ENCODE measurements around the gene FAM193B.
A peak's percentile ranks its signal among the peaks of the same experiment; 100 is the strongest.

FAM193B gene

GRCh38 chr5:177554474-177555111 is at the start of gene FAM193B:
Gene FAM193B, minus strand, starts transcription at chr5:177554563. Its CDS starts 105 bp downstream, at chr5:177554458.
- DNase-seq (ENCODE audit: low spot score) = peak; percentile 99

- no peak for DNase-seq (ENCODE audit: low spot score)
Observed at GRCh38 chr5:177604116-177604521, 49.8 kb upstream of the FAM193B start.

GRCh38 chr5:177603631-177604030 is 49.3 kb upstream of the FAM193B start:
- no peak for DNase-seq (ENCODE audit: low spot score)

- DNase-seq (ENCODE audit: low spot score) = no peak
Observed at GRCh38 chr5:177602458-177602830, 48.1 kb upstream of the FAM193B start.

GRCh38 chr5:177601577-177602457 is 47.5 kb upstream of the FAM193B start:
- DNase-seq (ENCODE audit: low spot score) = no peak

GRCh38 chr5:177601126-177601525 is 46.8 kb upstream of the FAM193B start:
- no peak for DNase-seq (ENCODE audit: low spot score)

GRCh38 chr5:177600508-177601018 is 46.2 kb upstream of the FAM193B start:
- peak; percentile 19 for DNase-seq (ENCODE audit: low spot score)

GRCh38 chr5:177599731-177600507 is 45.6 kb upstream of the FAM193B start, which contains the start of gene B4GALT7:
Gene B4GALT7, plus strand, starts transcription at chr5:177600132. Its CDS starts 79 bp downstream, at chr5:177600211.
- DNase-seq (ENCODE audit: low spot score) = peak; percentile 93

- no peak for DNase-seq (ENCODE audit: low spot score)
Observed at GRCh38 chr5:177598477-177598876, 44.1 kb upstream of the FAM193B start.

GRCh38 chr5:177596775-177597238 is 42.4 kb upstream of the FAM193B start:
- DNase-seq (ENCODE audit: low spot score) = no peak

- no peak for DNase-seq (ENCODE audit: low spot score)
Observed at GRCh38 chr5:177595991-177596774, 41.8 kb upstream of the FAM193B start.

- DNase-seq (ENCODE audit: low spot score) = no peak
Observed at GRCh38 chr5:177595026-177595585, 40.7 kb upstream of the FAM193B start.

GRCh38 chr5:177594071-177594470 is 39.7 kb upstream of the FAM193B start:
- DNase-seq (ENCODE audit: low spot score) = no peak

- DNase-seq (ENCODE audit: low spot score) = no peak
Observed at GRCh38 chr5:177593511-177593910, 39.1 kb upstream of the FAM193B start.

GRCh38 chr5:177592905-177593304 is 38.5 kb upstream of the FAM193B start:
- no peak for DNase-seq (ENCODE audit: low spot score)

GRCh38 chr5:177592010-177592834 is 37.9 kb upstream of the FAM193B start, which contains the start of gene TMED9:
Gene TMED9, plus strand, starts transcription at chr5:177592203. Its CDS starts 12 bp downstream, at chr5:177592215.
- peak; percentile 93 for DNase-seq (ENCODE audit: low spot score)

- no peak for DNase-seq (ENCODE audit: low spot score)
Observed at GRCh38 chr5:177591690-177592009, 37.3 kb upstream of the FAM193B start.

GRCh38 chr5:177590406-177590805 is 36.0 kb upstream of the FAM193B start:
- DNase-seq (ENCODE audit: low spot score) = no peak

- no peak for DNase-seq (ENCODE audit: low spot score)
Observed at GRCh38 chr5:177588413-177588909, 34.1 kb upstream of the FAM193B start.

- no peak for DNase-seq (ENCODE audit: low spot score)
Observed at GRCh38 chr5:177578316-177578715, 24.0 kb upstream of the FAM193B start.
